Neural cell (in vitro differentiated cells): Measurements from ENCODE around the gene DCAF7. TPM values are rescaled to one million over a fixed set of nuclear protein-coding genes. Genes with fewer than 3 reads are reported as not detected.

Experiments used
- H2AFZ ChIP-seq: fragments of 200-600, 300-800 bp; sonication (generic), shearing (Covaris generic); 2 replicates; pipeline ENCODE4 v1.6.0; 2014; ENCODE audit warnings: low read depth, mild to moderate bottlenecking, antibody characterized with exemption, low read length, moderate library complexity
- H3F3A ChIP-seq: fragments of 200-600 bp; shearing (Covaris generic); 2 replicates; pipeline ENCODE4 v1.6.1; 2016; ENCODE audit warnings: mild to moderate bottlenecking, moderate library complexity, mixed read lengths, antibody characterized with exemption, low read length; ENCODE audit not compliant: insufficient read depth, poor library complexity, severe bottlenecking
- H3K27ac ChIP-seq: fragments of 200-600, 300-800 bp; sonication (generic), shearing (Covaris generic); 2 replicates; pipeline ENCODE4 v1.5.1; 2014; ENCODE audit warnings: mild to moderate bottlenecking, low read length, moderate library complexity
- H3K27me3 ChIP-seq: fragments of 300-800, 200-600 bp; sonication (generic), shearing (Covaris generic); 2 replicates; pipeline ENCODE4 v1.6.0; 2014; ENCODE audit warnings: mild to moderate bottlenecking, low read depth, low read length, moderate library complexity; ENCODE audit not compliant: insufficient read depth
- H3K36me3 ChIP-seq: fragments of 300-800, 200-600 bp; sonication (generic), shearing (Covaris generic); 2 replicates; pipeline ENCODE4 v1.5.1; 2014; ENCODE audit warnings: mild to moderate bottlenecking, antibody characterized with exemption, low read length, moderate library complexity; ENCODE audit not compliant: insufficient read depth
- H3K4me2 ChIP-seq: fragments of 300-800, 200-600 bp; sonication (generic), shearing (Covaris generic); 2 replicates; pipeline ENCODE4 v1.6.0; 2014; ENCODE audit warnings: mild to moderate bottlenecking, low read length
- H3K4me3 ChIP-seq: fragments of 300-800, 200-600 bp; sonication (generic), shearing (Covaris generic); 2 replicates; pipeline ENCODE4 v1.5.1; 2014; ENCODE audit warnings: mild to moderate bottlenecking, low read length, moderate library complexity
- H3K79me2 ChIP-seq: fragments of 200-600 bp; shearing (Covaris generic); replicated peaks from 2 replicates; pipeline ENCODE4 v1.6.0; 2014; ENCODE audit warnings: mild to moderate bottlenecking, low read length, moderate library complexity; ENCODE audit not compliant: insufficient read depth
- H3K9ac ChIP-seq: fragments of 300-800, 200-600 bp; sonication (generic), shearing (Covaris generic); 2 replicates; pipeline ENCODE4 v1.6.1; 2016; ENCODE audit warnings: mild to moderate bottlenecking, low read length, mixed read lengths
- H3K9me2 ChIP-seq: fragments of 200-600 bp; shearing (Covaris generic); 2 replicates; pipeline ENCODE4 v1.6.1; 2016; ENCODE audit warnings: mild to moderate bottlenecking, low read length, mixed read lengths; ENCODE audit not compliant: insufficient read depth
- H3K9me3 ChIP-seq: fragments of 200-600, 300-800 bp; sonication (generic), shearing (Covaris generic); 2 replicates; pipeline ENCODE4 v1.6.1; 2016; ENCODE audit warnings: mild to moderate bottlenecking, mixed run types, low read length, moderate library complexity, mixed read lengths
- H4K20me1 ChIP-seq: fragments of 200-600 bp; shearing (Covaris generic); 2 replicates; pipeline ENCODE4 v1.6.1; 2016; ENCODE audit warnings: mild to moderate bottlenecking, mixed run types; ENCODE audit not compliant: insufficient read depth
- CTCF ChIP-seq: fragments of 450-650 bp; IDR thresholded peaks from 2 replicates; pipeline ENCODE4 v1.5.1; 2014; ENCODE audit warnings: antibody characterized with exemption, mild to moderate bottlenecking, moderate library complexity; ENCODE audit not compliant: poor library complexity, severe bottlenecking
- EP300 ChIP-seq: fragments of 450-650 bp; conservative IDR thresholded peaks from 2 replicates; pipeline ENCODE4 v1.6.1; 2014; ENCODE audit warnings: antibody characterized with exemption, mild to moderate bottlenecking, moderate library complexity; ENCODE audit not compliant: poor library complexity, severe bottlenecking
- EZH2 ChIP-seq: fragments of 200-600, 300-800 bp; shearing (Covaris generic), sonication (generic); IDR thresholded peaks from 2 replicates; pipeline ENCODE4 v1.6.1; 2014; ENCODE audit warnings: antibody characterized with exemption, low read length, borderline replicate concordance, mild to moderate bottlenecking; ENCODE audit not compliant: insufficient read depth, poor library complexity, severe bottlenecking
- MXI1 ChIP-seq: fragments of 450-650 bp; conservative IDR thresholded peaks from 2 replicates; pipeline ENCODE4 v1.6.1; 2014; ENCODE audit warnings: antibody characterized with exemption, mild to moderate bottlenecking; ENCODE audit not compliant: poor library complexity, severe bottlenecking
- POLR2AphosphoS5 ChIP-seq: IDR thresholded peaks from 2 replicates; pipeline ENCODE4 v1.6.1; 2012
- RAD21 ChIP-seq: fragments of 450-650 bp; conservative IDR thresholded peaks from 2 replicates; pipeline ENCODE4 v1.6.1; 2014; ENCODE audit warnings: antibody characterized with exemption, mild to moderate bottlenecking, moderate library complexity
- SMC3 ChIP-seq: fragments of 450-650 bp; conservative IDR thresholded peaks from 2 replicates; pipeline ENCODE4 v1.6.1; 2014; ENCODE audit warnings: antibody characterized with exemption, mild to moderate bottlenecking, moderate library complexity; ENCODE audit not compliant: poor library complexity
- TAF1 ChIP-seq: IDR thresholded peaks from 2 replicates; pipeline ENCODE4 v1.6.1; 2012; ENCODE audit warnings: low read depth
- polyA plus RNA-seq: library from polyadenylated mRNA; depleted of rRNA; stranded (reverse); fragments of >200 nt; gene quantifications from 2 replicates; pipeline ENCODE4 v1.2.3, GENCODE V29; 2014
- TF ChIP-seq, protein P1 (sequence below): IDR thresholded peaks from 2 replicates; pipeline ENCODE4 v1.6.1; 2012; ENCODE audit warnings: borderline replicate concordance

DCAF7 gene
- polyA plus RNA-seq, 1 donor from 2014 or later = 35.3 TPM

- peaks cover 27% of the 10 kb centered on the region for H3K27me3 ChIP-seq
- H4K20me1 ChIP-seq = no peaks in the 10 kb centered on the region
- H3K9me2 ChIP-seq = no peaks in the 10 kb centered on the region
- no peak overlapping the region for H2AFZ ChIP-seq
- H3K36me3 ChIP-seq = no peaks in the 10 kb centered on the region
- no peak overlapping the region for H3K4me2 ChIP-seq
- H3K79me2 ChIP-seq = no peaks in the 10 kb centered on the region
- no peaks in the 10 kb centered on the region for H3K9me3 ChIP-seq
- no peak overlapping the region for H3K4me3 ChIP-seq
- H3F3A ChIP-seq = no peaks in the 10 kb centered on the region
- no peak overlapping the region for H3K27ac ChIP-seq
- no peak for TF ChIP-seq TAF1
- TF ChIP-seq CTCF = no peak
- TF ChIP-seq, protein P1, sequence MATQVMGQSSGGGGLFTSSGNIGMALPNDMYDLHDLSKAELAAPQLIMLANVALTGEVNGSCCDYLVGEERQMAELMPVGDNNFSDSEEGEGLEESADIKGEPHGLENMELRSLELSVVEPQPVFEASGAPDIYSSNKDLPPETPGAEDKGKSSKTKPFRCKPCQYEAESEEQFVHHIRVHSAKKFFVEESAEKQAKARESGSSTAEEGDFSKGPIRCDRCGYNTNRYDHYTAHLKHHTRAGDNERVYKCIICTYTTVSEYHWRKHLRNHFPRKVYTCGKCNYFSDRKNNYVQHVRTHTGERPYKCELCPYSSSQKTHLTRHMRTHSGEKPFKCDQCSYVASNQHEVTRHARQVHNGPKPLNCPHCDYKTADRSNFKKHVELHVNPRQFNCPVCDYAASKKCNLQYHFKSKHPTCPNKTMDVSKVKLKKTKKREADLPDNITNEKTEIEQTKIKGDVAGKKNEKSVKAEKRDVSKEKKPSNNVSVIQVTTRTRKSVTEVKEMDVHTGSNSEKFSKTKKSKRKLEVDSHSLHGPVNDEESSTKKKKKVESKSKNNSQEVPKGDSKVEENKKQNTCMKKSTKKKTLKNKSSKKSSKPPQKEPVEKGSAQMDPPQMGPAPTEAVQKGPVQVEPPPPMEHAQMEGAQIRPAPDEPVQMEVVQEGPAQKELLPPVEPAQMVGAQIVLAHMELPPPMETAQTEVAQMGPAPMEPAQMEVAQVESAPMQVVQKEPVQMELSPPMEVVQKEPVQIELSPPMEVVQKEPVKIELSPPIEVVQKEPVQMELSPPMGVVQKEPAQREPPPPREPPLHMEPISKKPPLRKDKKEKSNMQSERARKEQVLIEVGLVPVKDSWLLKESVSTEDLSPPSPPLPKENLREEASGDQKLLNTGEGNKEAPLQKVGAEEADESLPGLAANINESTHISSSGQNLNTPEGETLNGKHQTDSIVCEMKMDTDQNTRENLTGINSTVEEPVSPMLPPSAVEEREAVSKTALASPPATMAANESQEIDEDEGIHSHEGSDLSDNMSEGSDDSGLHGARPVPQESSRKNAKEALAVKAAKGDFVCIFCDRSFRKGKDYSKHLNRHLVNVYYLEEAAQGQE = no peak
- no peak for TF ChIP-seq POLR2AphosphoS5
- TF ChIP-seq SMC3 = no peak
- TF ChIP-seq MXI1 = no peak
- no peak for TF ChIP-seq EZH2
- TF ChIP-seq EP300 = no peak
- TF ChIP-seq RAD21 = no peak
- no peak overlapping the region for H3K9ac ChIP-seq
Measured at GRCh38 chr17:63542218-63542545, 8.1 kb upstream of the DCAF7 start.

GRCh38 chr17:63542942-63543821 is 7.1 kb upstream of the DCAF7 start:
- Histone ChIP-seq H3K36me3 (no peaks in the 10 kb centered on the region), H3K79me2 (no peaks in the 10 kb centered on the region), H3K9ac (no peak overlapping the region), H3F3A (no peaks in the 10 kb centered on the region), H3K27ac (no peak overlapping the region), H3K9me2 (no peaks in the 10 kb centered on the region), H4K20me1 (no peaks in the 10 kb centered on the region), H2AFZ (no peak overlapping the region), H3K4me3 (no peak overlapping the region), H3K27me3 (peaks cover 17% of the 10 kb centered on the region), H3K9me3 (no peaks in the 10 kb centered on the region), H3K4me2 (no peak overlapping the region)
- TF ChIP-seq RAD21 (no peak), CTCF (no peak), SMC3 (no peak), TAF1 (no peak), EZH2 (no peak), MXI1 (no peak), EP300 (no peak), POLR2AphosphoS5 (no peak)
- TF ChIP-seq, protein P1 = no peak
